Activated naive CD4-positive, alpha-beta T cell treated with Interleukin-2 at 50 U/mL for 16 hours (primary cell): ENCODE data around the gene ELOVL7.
"Not testable (repeated sequence)": the region's sequence is repeated elsewhere in the genome, so short reads cannot be mapped to it uniquely, and the experiment has no call there.

Source experiments
- DNase-seq: peaks from one replicate; pipeline ENCODE4 v3.0.0-alpha.2; 2020

ELOVL7 gene

DNA sequence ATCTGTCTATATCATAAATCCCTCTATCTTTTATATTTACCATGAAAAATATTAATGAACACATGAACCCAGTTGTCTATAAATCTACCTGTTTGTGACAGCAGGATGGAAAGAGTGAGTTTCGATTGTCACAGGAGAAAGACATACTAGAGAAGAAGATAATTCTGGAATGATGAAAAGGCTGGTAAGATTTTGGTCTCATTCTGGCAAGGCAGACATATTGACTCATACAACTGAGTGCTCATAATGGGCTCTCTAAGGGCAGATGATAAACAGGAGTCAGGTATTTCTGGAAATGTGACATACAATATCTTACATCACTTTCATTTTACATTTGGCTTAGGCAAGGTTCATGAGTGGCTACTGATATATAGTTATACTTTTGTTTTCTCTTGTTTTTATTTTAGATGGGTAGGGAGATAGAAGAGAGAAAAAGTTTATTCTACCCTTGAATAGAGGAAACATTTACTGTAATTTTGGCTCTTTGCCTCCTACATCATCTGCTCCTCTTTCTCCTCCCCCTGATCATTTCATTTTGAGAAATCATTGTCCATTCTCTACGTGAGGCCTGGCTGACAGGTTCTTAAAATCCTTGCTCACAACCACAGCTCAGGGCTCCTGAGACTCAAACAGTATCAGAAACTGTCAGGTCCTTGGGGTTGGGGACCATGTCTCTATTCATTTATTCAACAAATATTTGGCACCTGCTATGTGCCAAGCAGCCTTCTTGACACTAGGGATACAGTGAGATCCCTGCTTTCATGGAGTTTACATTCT lies 14.4 kb downstream of the ELOVL7 start:
- no peak for DNase-seq

DNA sequence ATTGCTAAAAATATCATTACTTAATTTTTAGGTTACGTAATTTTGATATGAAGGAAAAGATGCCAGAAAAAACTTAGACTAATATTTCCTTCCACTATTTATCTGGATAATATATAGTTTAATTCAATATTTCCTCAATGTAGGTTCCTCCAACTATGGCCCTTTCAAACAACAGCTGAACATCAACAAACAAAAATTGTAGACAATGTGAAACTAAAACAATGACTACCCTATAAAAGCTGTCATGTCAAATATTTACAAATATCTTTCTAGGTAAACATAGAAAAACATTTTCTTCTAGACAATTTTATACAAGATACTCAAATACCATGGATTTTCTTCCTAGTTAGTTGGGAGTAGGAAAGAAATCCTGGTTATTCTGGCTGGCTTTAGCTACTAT lies 16.9 kb downstream of the ELOVL7 start:
- DNase-seq, result no peak

DNA sequence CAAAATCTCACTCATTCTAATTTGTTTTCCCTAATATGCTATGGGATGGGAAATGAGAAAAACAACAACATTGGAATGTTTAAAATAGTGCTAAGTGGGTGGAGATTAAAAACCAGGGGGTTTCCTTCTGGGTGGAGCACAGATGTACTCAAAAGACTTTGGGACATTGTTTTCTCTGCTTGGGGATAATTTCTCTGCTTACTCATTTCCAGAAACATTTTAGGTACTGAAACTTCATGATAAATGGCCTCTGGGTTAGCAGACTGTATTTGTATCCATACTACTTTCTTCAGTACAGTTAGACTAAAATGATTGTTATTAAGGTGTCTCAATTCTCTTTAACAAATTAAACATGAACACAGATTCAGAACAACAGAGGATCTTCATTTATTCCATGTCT lies 17.4 kb downstream of the ELOVL7 start:
- no peak for DNase-seq

DNA sequence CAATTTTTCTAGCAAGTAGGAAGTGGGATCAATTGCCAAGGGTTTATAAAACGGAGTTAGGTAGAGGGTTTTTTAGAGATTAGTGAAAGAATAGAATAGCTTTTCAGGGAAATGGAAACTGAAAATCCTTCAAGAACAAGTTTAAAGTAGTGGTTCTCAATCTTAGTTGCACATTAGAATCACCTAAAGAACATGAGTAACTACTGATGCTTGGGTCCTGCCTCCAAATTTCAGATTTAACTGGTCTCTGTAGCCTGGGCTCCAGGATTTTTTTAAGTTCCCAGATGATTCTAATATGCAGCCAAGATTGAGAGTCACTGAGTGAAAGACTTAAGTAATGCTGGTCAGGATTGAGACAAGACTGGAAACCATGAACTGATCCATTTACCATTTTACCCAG lies 20.5 kb downstream of the ELOVL7 start:
- DNase-seq, result no peak

DNA sequence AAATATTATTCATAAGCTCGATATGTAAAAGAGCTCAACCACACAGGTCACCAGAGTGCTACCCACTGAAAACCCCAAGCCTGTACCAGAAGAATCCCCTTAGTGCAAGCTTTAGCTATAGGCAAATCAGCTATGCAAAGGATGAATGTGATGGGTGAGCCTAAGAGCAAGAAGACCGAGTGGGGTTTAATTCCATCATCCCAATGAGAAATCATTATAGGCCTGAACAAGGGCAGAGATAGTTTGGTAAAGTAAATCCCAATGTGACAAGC lies 21.8 kb downstream of the ELOVL7 start:
- no peak for DNase-seq

DNA sequence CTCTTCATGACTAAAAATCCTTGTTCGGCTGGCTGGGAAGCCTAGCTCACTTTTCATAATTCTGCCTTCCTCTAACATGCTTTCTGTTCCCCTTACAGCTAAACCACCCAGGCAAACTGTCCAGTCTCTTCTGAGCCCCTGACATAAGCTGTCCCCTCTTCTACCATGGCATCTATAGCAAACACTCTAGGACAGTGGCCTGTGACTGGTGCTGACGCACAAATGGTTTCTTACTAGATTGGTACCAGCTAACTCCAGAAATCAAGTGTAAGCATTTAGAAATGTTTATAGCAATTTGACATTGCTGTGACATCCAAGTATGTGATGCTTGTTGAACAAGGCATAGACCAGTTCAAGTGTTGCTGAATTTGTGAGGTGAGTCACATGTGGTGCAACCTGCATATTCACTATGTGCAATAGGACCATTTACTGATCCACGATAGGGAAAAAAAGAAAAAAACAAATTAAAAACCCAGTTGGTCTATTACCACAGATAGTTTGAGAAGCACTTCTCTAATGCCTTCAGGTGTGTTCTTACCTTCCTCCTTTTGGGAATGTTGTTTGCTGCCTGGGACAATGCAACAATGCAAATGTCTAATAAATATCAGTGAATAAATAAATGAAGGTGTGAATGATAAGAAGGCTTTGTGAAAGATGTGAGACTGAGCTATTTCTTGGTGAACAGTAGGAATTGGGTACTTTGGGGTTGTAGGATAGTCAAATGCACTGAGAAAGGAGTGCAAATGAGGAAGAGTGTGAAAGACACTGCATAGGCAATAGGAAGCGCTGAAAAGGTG lies 22.4 kb downstream of the ELOVL7 start:
- DNase-seq, result no peak

DNA sequence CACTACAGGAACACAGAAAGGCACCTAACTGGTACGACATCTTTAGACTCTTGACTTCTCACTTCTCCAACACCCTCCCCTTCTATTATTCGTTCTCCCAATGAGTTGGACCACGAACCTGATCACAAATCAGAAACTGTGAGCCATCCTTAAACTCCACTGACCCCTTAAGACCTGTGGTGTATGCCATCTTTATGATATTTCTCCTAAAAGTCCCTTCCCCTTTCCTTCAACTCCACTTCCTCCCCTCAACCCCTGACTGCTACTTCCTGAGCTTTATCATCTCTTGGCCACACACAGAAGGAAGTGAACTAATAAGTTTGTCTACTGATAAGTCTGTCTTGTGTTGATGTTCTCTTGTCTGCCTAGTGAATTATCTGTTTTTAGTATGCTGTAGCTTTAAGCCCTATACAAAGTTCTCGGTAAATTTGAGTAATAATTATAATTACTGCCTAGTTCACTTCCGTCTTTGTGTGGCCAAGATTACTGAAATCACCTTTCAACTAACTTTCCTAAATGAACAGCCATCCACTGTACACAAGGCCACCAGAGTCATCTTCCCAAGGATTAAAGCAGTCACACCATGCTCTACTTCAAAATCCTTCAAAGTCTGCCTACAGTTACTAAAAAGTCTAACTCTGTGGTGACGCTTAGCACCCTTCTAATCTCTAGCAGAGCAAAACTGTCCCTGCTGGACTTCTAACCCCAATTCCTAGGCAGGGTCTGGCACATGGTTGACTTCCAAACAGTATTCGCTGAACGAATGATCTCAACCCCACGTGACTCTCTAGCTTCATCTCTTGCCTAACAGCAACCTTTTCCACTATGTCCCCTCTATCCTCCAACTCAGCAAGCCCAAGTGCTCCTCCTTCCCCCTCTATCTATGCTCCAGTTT lies 23.2 kb downstream of the ELOVL7 start:
- DNase-seq, result no peak

DNA sequence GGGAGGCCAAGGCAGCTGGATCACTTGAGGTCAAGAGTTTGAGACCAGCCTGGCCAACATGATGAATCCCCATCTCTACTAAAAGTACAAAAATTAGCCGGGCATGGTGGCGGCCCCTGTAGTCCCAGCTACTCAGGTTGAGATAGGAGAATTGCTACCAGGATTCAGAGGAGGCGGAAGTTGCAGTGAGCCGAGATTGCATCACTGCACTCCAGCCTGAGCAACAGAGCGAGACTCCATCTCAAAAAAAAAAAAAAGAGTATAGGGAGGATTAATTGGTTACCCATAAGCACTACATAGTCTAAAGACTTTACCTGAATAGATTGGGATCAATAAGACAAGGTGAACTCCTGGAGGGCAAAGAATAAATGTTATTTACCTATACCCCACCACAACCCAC lies 27.9 kb downstream of the ELOVL7 start:
- DNase-seq, result not testable (repeated sequence)

DNA sequence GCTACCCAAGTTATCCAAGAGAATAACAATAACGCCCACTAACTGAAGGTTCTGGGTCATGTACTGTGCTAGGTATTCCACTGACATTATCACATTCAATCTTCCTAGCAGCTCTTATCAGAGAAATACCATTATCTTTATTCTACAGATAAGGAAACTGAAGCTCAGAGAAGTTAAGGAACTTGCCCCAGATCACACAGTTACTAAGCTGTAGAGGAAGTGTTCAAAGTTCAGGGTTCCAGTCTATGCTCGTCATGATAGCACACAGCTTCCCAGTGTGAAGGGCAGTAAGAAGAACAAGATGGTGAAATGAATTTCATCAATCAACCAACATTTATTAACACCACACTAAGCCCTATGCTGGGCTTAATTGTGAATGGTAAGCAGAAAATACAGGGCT lies 29.6 kb downstream of the ELOVL7 start:
- no peak for DNase-seq

DNA sequence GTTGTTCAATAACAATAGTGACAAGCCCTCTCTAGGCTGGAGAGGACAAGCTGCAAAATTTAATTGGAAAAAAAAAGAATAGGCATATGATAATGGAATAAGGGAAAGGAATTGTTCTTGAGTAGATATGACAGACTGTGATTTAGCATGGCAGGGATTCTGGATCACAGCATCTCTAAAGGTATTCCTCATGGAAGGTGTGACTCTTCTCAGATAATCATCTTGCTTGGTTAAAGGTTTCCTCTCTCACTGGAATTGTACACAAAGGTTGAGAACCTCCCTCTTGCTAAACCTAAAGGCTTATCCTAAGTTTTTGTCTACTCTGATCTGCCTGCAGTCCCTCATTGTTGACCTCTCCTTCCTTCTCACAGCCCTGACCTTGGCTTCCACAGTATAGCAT lies 31.6 kb downstream of the ELOVL7 start:
- DNase-seq, result no peak

DNA sequence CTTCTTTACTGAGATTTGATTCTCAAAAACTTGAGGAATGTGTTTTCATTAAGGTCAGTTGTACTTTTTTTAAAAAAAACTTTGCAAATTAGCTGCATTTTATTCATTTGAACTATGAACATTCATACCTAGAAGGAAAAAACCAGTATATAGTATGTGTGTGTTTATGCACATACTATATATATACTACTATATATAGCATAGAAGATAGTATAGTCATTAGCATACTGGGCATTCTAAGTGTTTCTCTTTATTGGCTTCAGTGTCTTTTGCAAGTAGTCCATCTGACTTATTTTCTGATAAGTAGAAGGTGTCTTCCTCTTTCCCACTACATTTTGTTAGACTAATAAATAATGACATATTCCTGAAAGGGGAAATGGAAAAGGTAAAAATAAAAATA lies 33.0 kb downstream of the ELOVL7 start:
- no peak for DNase-seq

DNA sequence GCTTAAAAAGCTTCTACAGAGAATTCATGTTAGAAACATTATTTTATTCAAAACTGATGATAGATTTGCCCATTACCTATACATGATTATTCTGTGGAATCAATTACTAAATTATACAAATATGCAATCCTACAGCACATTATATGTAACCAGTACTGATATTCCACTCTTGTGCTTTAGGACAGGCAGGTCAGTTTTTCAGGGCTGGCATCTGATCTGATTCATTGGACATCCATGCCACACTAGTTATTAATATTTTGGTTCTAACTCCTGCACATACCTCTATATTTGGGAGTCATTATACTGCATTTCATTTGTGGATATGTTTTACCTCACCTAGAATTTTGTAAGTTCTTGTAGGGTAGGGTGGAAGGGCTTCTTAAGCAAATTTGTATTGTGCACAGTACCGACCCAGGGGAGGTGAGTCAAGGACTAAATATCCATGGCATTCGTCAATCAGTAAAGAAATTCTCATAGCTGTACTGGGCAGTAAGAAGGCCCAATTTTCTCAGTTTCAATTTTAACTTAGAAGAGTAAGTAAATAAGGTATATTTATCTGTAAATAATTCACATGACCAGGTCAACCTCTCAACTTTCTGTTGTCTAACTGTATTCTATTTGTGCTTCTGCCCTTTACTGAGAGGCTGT lies 33.5 kb downstream of the ELOVL7 start:
- no peak for DNase-seq

DNA sequence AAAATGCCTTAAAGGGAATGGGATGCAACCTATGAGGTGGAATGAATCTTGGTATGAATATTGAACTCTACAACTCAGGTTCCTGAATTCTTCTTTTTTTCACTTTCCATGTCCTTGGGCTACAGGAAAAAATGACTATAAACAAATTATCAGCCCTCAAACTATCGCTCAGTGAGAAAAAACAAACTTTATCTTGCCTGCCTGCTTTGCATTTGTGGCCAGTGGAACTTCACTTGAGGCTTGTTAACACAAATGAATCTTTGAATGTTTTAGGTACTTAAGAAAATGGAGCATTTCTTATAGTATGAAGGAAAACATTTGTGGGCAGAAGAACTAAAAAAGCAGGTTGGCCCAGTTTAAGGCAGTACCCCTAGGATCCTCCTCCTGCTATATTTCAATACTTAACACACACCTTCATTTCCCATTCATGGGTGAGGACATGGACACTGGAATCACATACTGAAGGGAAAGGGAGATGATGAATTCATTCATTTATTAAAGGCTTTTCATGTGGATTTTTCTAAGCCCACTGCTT lies 34.1 kb downstream of the ELOVL7 start:
- no peak for DNase-seq

DNA sequence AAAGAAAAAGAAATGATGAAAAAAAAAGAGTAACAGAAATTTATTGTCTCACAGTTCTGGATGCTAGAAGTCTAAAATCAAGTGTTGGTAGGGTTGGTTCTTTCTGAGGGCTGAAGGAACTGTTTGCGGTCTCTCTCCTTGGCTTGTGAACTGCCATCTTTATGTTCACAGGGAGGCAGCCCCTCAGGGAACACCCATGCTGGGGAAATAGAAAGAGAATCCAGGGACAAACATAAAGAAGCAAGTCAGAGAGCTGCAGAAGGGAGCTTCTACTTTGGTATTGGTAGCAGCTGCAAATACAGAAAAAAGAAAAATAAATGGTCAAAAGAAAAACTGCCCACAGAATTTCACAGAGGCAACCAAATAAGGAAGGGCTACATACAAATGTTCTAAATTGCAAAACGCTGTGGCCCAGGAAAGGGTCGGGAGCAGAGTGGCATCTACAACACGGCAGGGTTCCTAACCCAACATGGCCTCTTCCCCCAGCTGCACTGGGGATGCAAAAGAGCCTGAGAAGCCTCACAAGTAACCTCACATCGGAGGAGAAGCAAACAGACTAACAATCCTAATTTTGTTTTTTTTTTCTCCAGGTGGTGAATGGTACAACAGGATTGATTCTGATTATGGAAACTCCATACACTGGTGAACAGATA lies 37.4 kb downstream of the ELOVL7 start:
- DNase-seq, result no peak

DNA sequence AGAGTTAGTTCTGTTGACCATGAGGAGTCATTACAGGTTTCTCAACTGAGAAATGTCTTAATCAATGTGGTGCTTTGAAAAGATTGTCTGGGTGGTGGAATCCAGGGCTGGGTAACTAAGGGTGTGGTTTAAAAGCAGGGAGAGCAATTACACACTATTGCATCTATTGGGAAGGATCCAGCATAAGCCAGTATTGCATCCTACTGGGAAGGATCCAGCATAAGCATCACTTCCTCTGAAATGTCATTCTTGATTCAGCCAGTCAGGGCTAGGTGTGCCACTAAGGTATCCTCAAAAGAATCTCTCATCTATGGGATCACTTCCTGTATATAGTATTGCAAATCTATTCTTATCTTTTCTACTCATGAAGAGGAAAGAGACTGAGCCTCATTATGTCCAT lies 38.6 kb downstream of the ELOVL7 start:
- DNase-seq, result no peak

DNA sequence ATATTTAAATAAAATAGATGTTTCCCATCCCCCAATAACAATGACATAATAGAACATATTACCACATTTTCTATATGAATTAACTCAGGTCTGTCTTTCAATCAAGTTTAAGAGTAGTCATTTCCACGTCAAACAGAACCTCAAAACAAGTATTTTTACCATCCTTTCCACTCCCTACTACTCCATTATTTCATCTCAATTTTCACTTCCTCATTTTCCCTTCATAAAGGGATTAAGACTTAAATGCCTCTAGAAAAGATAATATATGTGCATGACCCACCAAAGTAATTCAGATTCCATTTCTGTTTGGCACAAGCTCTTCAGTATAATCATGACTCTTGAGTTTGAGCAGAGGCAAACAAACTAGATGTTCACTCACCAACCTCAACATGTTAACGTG lies 40.4 kb downstream of the ELOVL7 start:
- no peak for DNase-seq

DNA sequence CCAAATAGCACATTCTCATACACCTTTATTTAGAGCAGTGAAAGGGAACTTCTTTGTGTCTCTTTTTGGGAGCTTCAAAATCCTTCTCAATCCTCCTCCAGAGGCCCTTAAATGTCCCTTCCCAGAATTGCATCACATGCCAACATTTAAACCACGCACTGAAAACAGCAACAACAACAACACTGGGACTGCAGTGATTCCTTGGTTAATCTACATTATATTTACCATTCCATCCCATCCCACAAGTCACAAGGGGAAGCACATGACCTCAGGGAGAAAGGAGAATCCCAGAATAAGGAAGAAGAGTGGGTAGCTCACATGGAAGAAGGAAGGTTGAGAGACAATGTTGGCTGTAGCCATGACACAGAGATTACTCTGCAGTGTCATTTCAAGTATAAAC lies 41.1 kb downstream of the ELOVL7 start:
- DNase-seq, result no peak

DNA sequence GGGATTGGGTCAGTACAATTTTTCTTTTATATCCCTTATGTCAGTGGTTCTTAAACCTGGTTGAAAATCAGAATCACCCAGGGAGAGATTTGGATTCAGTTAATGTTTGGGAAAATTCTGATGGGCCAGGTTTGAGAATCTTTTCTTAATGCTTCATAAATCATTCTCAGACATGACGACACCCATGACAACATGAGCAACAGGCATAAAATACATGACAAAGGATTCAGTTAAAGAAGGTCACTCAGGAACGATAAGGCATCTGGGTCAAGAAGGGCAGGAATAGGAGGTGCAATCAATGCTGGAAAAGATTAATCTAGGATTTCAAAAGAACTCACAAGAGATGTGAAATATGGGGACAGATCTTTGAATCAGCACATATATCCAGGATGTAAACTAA lies 41.8 kb downstream of the ELOVL7 start:
- no peak for DNase-seq

DNA sequence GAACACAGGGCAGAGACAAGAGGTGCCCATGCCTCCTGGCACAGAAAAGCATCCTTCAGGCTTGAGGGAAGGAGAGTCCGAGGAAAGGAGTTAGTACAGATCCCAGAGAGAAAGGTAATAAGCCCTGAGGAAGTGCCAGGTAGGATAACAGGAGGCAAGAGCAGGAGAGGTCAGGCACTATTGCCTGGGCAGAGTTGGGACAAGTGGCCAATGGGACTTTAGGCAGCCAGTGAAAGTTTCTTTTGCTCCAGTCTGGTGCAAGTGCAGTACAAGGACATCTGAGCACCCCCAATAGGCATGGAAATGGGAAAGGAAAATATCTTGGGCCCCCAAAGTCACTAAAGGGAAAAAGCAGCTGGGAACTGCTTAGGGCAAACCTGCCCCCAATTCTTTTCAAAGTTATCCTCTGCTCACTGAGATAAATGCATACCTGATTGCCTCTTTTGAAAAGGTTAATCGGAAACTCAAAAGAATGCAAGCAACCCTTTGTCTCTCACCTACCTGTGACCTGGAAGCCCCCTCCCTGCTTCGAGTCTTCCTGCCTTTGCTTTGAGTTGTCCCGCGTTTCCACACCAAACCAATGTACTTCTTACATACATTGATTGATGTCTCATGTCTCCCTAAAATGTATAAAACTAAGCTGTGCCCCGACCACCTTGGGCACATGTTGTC lies 46.5 kb downstream of the ELOVL7 start:
- no peak for DNase-seq

DNA sequence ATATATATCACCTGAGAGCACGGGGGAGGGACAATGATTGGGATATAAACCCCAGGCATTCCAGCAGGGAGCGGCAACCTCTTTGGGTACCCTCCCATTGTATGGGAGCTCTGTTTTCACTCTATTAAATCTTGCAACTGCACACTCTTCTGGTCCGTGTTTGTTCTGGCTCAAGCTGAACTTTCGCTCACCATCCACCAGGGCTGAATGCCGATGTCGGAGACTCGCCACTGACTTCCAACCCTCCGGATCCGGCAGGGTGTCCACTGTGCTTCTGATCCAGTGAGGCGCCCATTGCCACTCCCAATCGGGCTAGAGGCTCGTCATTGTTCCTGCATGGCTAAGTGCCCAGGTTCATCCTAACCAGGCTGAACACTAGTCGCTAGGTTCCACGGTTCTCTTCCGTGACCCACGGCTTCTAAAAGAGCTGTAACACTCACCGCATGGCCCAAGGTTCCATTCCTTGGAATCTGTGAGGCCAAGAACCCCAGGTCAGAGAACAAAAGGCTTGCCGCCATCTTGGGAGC lies 48.6 kb downstream of the ELOVL7 start:
- not testable (repeated sequence) for DNase-seq

DNA sequence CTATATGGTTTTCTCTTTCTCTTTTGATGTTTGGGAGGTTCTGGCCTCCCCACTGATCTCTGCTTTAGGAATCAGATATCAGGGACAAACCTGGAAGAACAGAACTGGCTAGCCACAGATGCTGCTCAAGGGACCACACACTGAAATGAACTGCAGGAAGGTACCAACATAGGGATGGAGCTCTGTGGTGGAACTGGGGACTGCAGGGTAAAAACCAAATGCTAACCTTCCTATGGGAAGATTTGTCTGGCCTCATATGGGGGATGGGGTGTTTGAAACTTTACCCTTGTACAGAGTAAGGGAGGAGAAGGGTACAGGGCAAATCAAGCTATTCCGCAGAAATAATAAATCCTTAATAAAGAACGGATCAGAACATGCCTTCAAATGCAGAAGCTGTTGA lies 49.4 kb downstream of the ELOVL7 start:
- DNase-seq, result no peak

DNA sequence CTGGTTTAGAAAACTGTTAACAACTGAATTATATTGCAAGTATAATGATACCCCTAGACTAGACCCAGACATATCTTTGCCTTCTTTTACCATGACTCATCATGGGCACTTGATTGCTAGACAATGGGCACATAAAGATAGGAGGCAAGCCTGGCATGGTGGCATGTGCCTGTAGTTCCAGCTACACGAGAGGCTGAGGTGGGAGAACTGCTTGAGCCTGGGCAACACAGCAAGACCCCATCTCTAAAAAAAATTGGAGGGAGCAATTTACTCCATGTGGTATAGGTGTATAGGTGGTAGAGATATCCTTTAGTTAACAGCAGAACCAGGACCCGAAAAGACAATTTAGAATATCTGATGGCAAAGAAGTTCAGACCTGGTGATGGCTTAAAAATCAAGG lies 51.6 kb downstream of the ELOVL7 start:
- no peak for DNase-seq
